CD4-positive, alpha-beta T cell (primary cell): ENCODE measurements around the gene MAPT. TPM values are rescaled to one million over a fixed set of nuclear protein-coding genes. Genes with fewer than 3 reads are reported as not detected.

ENCODE experiments used
- ATAC-seq: fragments of 200-7000 bp; cut with Tn5 transposase; one replicate; pipeline ENCODE4 v1.10.0; 2022; ENCODE audit warnings: mild to moderate bottlenecking; ENCODE audit not compliant: poor library complexity
- CTCF ChIA-PET: fragments of 350-600 bp; sonication (Branson Sonifier 250); formaldehyde crosslinking; loops from one replicate; lab custom pipeline; 2021; ENCODE audit warnings: antibody characterized with exemption, inconsistent platforms; lab: Charles Lee
- POLR2A ChIA-PET: fragments of 350-600 bp; sonication (Branson Sonifier 250); formaldehyde crosslinking; loops from one replicate; lab custom pipeline; 2021; ENCODE audit warnings: antibody characterized with exemption, inconsistent platforms; lab: Charles Lee
- DNase-seq, 14 experiments: peaks; one replicate each; pipeline ENCODE4 v3.0.0-alpha.2; 2013 to 2020; ENCODE audit warnings: mixed read lengths in 2 of 14
- H3K27ac ChIP-seq, 2 donors: one replicate each; pipeline versions ENCODE4 v1.5.1 to v1.7.0; 2013; ENCODE audit warnings: low read length in 2 of 2, low read depth in 1 of 2, mild to moderate bottlenecking in 1 of 2
- H3K27me3 ChIP-seq, 2 experiments: 1 replicate in 1 of 2; 2 replicates in 1 of 2; pipeline versions ENCODE4 v1.6.1 to v1.7.0; 2013; ENCODE audit warnings: low read length in 2 of 2, control low read depth in 1 of 2, mild to moderate bottlenecking in 1 of 2, moderate library complexity in 1 of 2; ENCODE audit not compliant: insufficient read depth in 2 of 2, control insufficient read depth in 1 of 2
- H3K36me3 ChIP-seq: one replicate; pipeline ENCODE4 v1.6.1; 2013; ENCODE audit warnings: low read length, control low read depth; ENCODE audit not compliant: insufficient read depth
- H3K4me1 ChIP-seq: one replicate; pipeline ENCODE4 v1.6.1; 2013; ENCODE audit warnings: low read length, control low read depth; ENCODE audit not compliant: insufficient read depth
- H3K4me3 ChIP-seq: one replicate; pipeline ENCODE4 v1.5.1; 2013; ENCODE audit warnings: mild to moderate bottlenecking, low read length, moderate library complexity
- H3K9me3 ChIP-seq, 2 experiments: 1 replicate in 1 of 2; 2 replicates in 1 of 2; pipeline versions ENCODE4 v1.6.1 to v1.7.0; 2013; ENCODE audit warnings: low read length in 2 of 2, mild to moderate bottlenecking in 2 of 2, control low read depth in 1 of 2, moderate library complexity in 1 of 2; ENCODE audit not compliant: control insufficient read depth in 1 of 2, insufficient read depth in 1 of 2
- H3K27ac Mint-ChIP-seq: one replicate; pipeline ENCODE4 v1.8.0; 2020; ENCODE audit warnings: mixed read lengths
- H3K27me3 Mint-ChIP-seq: one replicate; pipeline ENCODE4 v1.8.0; 2021; ENCODE audit warnings: mixed read lengths
- H3K36me3 Mint-ChIP-seq: one replicate; pipeline ENCODE4 v1.8.0; 2021; ENCODE audit warnings: low read depth, mixed read lengths
- H3K4me1 Mint-ChIP-seq: one replicate; pipeline ENCODE4 v1.8.0; 2021; ENCODE audit warnings: low read depth, mixed read lengths
- H3K4me3 Mint-ChIP-seq: one replicate; pipeline ENCODE4 v1.8.0; 2020; ENCODE audit warnings: mild to moderate bottlenecking, mixed read lengths
- H3K9me3 Mint-ChIP-seq: one replicate; pipeline ENCODE4 v1.8.0; 2020; ENCODE audit warnings: mixed read lengths
- intact Hi-C, 2 experiments: fragments of 100-400 bp; cut with DNase I in 1 of 2; cut with micrococcal nuclease in 1 of 2; formaldehyde crosslinking; loops; one replicate each; pipeline versions ENCODE4 v1.15.1 to v1.9.0; 2023 to 2025; cut with DNase I, micrococcal nuclease
- total RNA-seq, 174 experiments: library from RNA in 2 of 174; stranded (reverse) in 2 of 174; gene quantifications; one replicate each; pipeline ENCODE4 v1.2.3 and lab custom pipeline; 2021 to 2026
- TF ChIP-seq, protein P1 (sequence below): fragments of 200-600 bp; IDR thresholded peaks from one replicate; pipeline ENCODE4 v1.8.0; 2022; ENCODE audit warnings: antibody characterized with exemption, mild to moderate bottlenecking

Gene MAPT
- total RNA-seq, 2 experiments from 2014 or later, result 0.41 to 0.53 TPM

DNA sequence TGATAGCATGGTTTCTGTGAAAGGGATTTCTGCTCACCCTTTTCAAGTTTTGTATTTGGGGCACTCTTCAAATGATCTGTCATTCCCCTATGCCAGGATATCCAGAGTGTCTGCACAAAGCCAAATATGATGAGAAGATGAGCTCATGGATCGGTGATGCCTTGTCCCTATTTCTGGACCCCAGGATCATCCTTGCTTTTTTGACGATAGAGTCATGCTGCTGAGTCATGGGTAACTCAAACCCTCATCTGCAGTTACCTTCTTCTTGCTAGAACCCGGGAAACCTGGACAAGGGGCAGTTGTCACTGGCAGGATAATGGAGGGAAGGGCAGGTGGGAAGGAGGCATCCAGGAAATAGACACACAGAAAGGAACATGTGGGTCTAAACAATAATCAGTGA lies 17.8 kb upstream of the MAPT start:
- ChIA-PET POLR2A (no interaction called here), CTCF (no interaction called here)
- H3K4me3 ChIP-seq, result no peak overlapping the region
- Mint-ChIP-seq H3K4me1 (peaks cover 18% of the 10 kb centered on the region), H3K9me3 (no peaks in the 10 kb centered on the region), H3K27ac (no peak overlapping the region), H3K36me3 (no peaks in the 10 kb centered on the region), H3K4me3 (no peak overlapping the region), H3K27me3 (peaks cover 7% of the 10 kb centered on the region)
- H3K27ac ChIP-seq, result no peak overlapping the region
- peaks cover 17% of the 10 kb centered on the region for H3K4me1 ChIP-seq
- H3K9me3 ChIP-seq, result no peaks in the 10 kb centered on the region
- TF ChIP-seq, protein P1, sequence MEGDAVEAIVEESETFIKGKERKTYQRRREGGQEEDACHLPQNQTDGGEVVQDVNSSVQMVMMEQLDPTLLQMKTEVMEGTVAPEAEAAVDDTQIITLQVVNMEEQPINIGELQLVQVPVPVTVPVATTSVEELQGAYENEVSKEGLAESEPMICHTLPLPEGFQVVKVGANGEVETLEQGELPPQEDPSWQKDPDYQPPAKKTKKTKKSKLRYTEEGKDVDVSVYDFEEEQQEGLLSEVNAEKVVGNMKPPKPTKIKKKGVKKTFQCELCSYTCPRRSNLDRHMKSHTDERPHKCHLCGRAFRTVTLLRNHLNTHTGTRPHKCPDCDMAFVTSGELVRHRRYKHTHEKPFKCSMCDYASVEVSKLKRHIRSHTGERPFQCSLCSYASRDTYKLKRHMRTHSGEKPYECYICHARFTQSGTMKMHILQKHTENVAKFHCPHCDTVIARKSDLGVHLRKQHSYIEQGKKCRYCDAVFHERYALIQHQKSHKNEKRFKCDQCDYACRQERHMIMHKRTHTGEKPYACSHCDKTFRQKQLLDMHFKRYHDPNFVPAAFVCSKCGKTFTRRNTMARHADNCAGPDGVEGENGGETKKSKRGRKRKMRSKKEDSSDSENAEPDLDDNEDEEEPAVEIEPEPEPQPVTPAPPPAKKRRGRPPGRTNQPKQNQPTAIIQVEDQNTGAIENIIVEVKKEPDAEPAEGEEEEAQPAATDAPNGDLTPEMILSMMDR, result no peak
- peaks cover 0 to 2% of the 10 kb centered on the region in 2 experiments for H3K27me3 ChIP-seq
- ATAC-seq, result no peak
- DNase-seq, result no peak
- intact Hi-C loops, result no loop called here
- no peaks in the 10 kb centered on the region for H3K36me3 ChIP-seq

- no peak overlapping the region for H3K27ac Mint-ChIP-seq
- POLR2A ChIA-PET, result no interaction called here
These were observed 16.9 kb upstream of the MAPT start for GRCh38 chr17:45877467-45877866.

DNA sequence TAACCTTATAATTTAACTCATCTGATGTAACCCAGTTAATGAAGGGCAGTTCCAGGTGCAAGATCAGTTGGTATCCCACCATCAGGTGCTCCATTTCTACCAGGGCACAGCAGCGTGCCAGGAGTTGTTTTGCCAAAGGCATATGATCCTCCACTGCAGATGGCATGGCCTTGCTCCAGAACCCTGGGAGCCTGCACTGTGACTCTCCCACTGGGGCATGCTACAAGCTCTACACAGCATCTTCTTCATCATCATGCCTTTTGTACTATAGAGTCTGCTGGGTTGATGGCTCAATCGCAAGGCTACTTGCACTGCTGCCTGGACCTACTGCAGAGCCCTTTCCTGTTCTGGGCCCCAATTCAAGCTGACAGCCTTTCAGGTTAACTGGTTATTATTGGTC lies 11.3 kb upstream of the MAPT start:
- Histone ChIP-seq H3K27ac (no peak overlapping the region), H3K36me3 (no peaks in the 10 kb centered on the region), H3K4me3 (no peak overlapping the region), H3K9me3 (peaks cover 0 to 4% of the 10 kb centered on the region in 2 experiments), H3K27me3 (peaks cover 0 to 4% of the 10 kb centered on the region in 2 experiments), H3K4me1 (no peaks in the 10 kb centered on the region)
- Mint-ChIP-seq H3K4me3 (no peak overlapping the region), H3K27ac (no peak overlapping the region), H3K27me3 (no peaks in the 10 kb centered on the region), H3K9me3 (peaks cover 3% of the 10 kb centered on the region), H3K36me3 (no peaks in the 10 kb centered on the region), H3K4me1 (no peaks in the 10 kb centered on the region)
- CTCF ChIA-PET, result no interaction called here
- intact Hi-C loops, result no loop called here
- POLR2A ChIA-PET, result no interaction called here
- no peak for ATAC-seq
- TF ChIP-seq, protein P1, result no peak
- DNase-seq, result no peak

More at GRCh38 chr17:45877467-45877866, 16.9 kb upstream of the MAPT start:
- peaks cover 17% of the 10 kb centered on the region for H3K4me1 ChIP-seq
- TF ChIP-seq, protein P1, result no peak
- H3K4me1 Mint-ChIP-seq, result peaks cover 18% of the 10 kb centered on the region
- no peak overlapping the region for H3K4me3 ChIP-seq
- peaks cover 0 to 4% of the 10 kb centered on the region in 2 experiments for H3K27me3 ChIP-seq
- no peak for DNase-seq
- H3K36me3 Mint-ChIP-seq, result no peaks in the 10 kb centered on the region
- H3K36me3 ChIP-seq, result no peaks in the 10 kb centered on the region
- H3K9me3 ChIP-seq, result no peaks in the 10 kb centered on the region
- H3K9me3 Mint-ChIP-seq, result no peaks in the 10 kb centered on the region
- intact Hi-C loops, result no loop called here
- no peak for ATAC-seq
- peaks cover 7% of the 10 kb centered on the region for H3K27me3 Mint-ChIP-seq
- H3K4me3 Mint-ChIP-seq, result no peak overlapping the region
- H3K27ac ChIP-seq, result no peak overlapping the region
- CTCF ChIA-PET, result no interaction called here
